ENCODE data around the gene MYRF.
A peak's percentile ranks its signal among the peaks of the same experiment; 100 is the strongest.

Gene MYRF

DNA sequence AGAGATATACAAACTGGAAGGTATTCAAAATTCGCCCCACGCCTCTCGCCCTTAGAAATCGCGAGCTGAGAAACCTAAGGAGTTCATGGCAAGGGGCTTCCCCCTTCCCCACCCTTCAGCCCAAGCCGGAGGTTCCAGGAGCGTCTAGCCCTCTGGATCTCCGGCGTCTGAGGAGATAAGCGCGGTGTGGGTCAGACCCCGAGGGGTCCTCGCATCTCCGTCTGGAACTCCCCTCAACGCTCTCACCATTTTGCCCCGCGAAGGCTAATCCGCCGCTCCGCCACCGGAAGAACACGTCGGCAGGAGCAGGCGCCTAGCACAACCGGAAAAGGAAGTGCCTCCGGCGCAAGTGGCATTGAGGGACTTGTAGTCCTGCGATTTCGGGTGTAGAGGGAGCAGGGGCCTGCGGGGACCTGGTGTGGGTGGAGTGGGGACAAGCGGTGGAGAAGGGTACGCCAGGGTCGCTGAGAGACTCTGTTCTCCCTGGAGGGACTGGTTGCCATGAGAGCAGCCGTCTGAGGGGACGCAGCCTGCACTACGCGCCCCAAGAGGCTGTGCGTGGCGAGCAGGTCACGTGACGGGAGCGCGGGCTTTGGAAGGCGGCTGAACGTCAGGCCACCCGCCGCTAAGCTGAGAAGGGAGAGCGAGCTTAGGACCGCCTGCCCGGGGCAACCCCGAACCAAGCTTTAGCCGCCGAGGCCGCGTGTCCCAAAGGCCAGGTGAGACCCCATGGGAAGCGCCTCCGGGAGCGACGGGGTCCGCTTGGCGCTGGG is 40.1 kb downstream of the MYRF start, which contains the start of the genes FEN1 and TMEM258:
Gene FEN1 (plus strand): TSS at position 602 of the 773 bp plus-strand sequence. CDS start 2,451 bp downstream, outside the sequence.
Gene TMEM258 (minus strand): TSS at position 290 of the 773 bp plus-strand sequence. CDS start 41 bp downstream, at position 249.
- peak; percentile 96 to 97 for DNase-seq (ENCODE audit: low read depth in 2 of 2)
- TF ChIP-seq, protein P1, sequence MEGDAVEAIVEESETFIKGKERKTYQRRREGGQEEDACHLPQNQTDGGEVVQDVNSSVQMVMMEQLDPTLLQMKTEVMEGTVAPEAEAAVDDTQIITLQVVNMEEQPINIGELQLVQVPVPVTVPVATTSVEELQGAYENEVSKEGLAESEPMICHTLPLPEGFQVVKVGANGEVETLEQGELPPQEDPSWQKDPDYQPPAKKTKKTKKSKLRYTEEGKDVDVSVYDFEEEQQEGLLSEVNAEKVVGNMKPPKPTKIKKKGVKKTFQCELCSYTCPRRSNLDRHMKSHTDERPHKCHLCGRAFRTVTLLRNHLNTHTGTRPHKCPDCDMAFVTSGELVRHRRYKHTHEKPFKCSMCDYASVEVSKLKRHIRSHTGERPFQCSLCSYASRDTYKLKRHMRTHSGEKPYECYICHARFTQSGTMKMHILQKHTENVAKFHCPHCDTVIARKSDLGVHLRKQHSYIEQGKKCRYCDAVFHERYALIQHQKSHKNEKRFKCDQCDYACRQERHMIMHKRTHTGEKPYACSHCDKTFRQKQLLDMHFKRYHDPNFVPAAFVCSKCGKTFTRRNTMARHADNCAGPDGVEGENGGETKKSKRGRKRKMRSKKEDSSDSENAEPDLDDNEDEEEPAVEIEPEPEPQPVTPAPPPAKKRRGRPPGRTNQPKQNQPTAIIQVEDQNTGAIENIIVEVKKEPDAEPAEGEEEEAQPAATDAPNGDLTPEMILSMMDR (IDR thresholded peaks at IDR 0.05; ENCODE audit: low read depth, low read length): no peak
- H3K4me3 ChIP-seq (replicated peaks in 1 of 2; ENCODE audit: low read depth in 2 of 2, low read length in 2 of 2): peak within 1 kb of the TSS; percentile 87 to 93

DNA sequence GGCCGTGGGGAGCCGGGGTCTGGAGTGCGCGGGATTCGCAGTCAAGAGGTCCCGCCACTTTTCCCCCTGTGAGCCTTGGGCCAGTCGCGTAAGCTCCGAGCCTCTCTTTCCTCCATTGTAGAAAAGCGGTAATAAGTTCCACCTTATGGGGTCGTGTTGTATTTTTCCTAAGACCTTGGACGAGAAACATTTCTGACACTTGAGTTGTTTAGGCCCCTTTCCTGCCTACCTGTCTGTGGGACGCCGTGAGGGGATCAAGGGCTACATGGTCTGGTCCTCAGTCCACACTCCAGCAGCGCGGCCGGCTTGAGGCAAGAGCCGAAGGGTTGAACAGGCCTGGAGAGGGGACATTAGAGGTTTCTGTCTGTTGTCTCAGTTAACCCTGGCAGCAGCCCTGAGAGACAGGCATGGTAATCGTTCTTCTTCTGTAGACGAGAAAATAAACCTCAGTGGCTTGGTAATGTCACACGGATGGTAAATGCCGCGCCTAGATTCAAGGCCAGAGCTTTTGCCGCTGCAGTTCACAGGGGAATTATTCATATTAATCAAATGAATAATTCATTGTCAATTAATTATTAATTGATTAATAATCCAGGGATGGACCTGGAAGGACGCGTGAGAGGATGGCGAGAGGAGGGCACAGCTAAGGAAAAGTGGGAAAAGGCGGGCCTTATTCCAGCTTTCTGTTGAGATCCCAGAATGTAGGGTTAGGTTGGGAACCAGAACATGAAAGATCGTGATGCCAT is 40.8 kb downstream of the MYRF start:
- no peak for DNase-seq (ENCODE audit: low read depth in 2 of 2)

DNA sequence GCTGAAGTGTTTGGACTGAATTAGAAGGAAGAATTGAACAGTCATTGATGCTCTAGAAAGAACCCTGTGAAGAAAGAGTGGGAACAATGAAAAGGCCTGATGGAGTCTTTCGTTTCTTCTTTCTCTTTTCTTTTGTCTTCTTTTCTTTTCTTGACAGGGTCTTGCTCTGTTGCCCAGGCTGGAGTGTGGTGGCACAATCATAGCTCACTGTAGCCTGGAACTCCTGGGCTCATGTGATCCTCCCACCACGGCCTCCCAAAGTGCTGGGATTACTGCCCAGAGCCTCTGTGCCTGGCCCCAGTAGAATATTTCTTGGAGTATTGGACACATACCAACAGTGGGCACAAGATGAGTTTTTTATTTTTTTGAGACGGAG is 41.4 kb downstream of the MYRF start:
- TF ChIP-seq, protein P1 (IDR thresholded peaks at IDR 0.05; ENCODE audit: low read depth, low read length): no peak
- H3K4me3 ChIP-seq (replicated peaks in 1 of 2; ENCODE audit: low read depth in 2 of 2, low read length in 2 of 2): peak overlapping the region in 1 of 2 donors; percentile 93
- no peak for DNase-seq (ENCODE audit: low read depth in 2 of 2)

More for the DNA sequence above, 40.8 kb downstream of the MYRF start:
- peak overlapping the region; percentile 87 to 93 for H3K4me3 ChIP-seq (replicated peaks in 1 of 2; ENCODE audit: low read depth in 2 of 2, low read length in 2 of 2)
- TF ChIP-seq, protein P1 (IDR thresholded peaks at IDR 0.05; ENCODE audit: low read depth, low read length): no peak

DNA sequence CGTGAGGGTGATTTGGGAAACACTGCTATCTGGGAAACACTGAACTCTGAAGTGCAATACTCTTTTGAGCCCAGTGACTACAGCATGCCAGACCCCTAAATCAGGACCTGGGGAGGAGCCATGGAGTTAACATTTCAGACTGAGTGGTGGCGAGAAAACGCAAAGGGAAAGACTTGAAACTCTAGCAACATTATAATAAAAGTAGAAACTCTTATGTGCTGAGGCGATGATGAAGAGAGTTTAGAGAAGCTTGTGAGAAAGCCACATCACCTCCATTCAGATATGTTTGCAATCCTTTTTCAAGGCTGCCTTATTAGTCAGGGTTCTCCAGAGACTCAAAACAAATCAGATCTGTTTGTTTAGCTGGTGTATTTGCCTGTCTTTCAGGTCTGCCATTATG is 42.1 kb downstream of the MYRF start:
- H3K4me3 ChIP-seq (replicated peaks in 1 of 2; ENCODE audit: low read depth in 2 of 2, low read length in 2 of 2): no peak overlapping the region
- DNase-seq (ENCODE audit: low read depth in 2 of 2): peak in 1 of 2 donors; percentile 28
- TF ChIP-seq, protein P1 (IDR thresholded peaks at IDR 0.05; ENCODE audit: low read depth, low read length): no peak

DNA sequence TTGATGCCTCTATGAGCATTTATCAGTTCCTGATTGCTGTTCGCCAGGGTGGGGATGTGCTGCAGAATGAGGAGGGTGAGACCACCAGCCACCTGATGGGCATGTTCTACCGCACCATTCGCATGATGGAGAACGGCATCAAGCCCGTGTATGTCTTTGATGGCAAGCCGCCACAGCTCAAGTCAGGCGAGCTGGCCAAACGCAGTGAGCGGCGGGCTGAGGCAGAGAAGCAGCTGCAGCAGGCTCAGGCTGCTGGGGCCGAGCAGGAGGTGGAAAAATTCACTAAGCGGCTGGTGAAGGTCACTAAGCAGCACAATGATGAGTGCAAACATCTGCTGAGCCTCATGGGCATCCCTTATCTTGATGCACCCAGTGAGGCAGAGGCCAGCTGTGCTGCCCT is 43.0 kb downstream of the MYRF start:
- no peak for DNase-seq (ENCODE audit: low read depth in 2 of 2)
- TF ChIP-seq, protein P1 (IDR thresholded peaks at IDR 0.05; ENCODE audit: low read depth, low read length): no peak
- H3K4me3 ChIP-seq (replicated peaks in 1 of 2; ENCODE audit: low read depth in 2 of 2, low read length in 2 of 2): no peak overlapping the region

DNA sequence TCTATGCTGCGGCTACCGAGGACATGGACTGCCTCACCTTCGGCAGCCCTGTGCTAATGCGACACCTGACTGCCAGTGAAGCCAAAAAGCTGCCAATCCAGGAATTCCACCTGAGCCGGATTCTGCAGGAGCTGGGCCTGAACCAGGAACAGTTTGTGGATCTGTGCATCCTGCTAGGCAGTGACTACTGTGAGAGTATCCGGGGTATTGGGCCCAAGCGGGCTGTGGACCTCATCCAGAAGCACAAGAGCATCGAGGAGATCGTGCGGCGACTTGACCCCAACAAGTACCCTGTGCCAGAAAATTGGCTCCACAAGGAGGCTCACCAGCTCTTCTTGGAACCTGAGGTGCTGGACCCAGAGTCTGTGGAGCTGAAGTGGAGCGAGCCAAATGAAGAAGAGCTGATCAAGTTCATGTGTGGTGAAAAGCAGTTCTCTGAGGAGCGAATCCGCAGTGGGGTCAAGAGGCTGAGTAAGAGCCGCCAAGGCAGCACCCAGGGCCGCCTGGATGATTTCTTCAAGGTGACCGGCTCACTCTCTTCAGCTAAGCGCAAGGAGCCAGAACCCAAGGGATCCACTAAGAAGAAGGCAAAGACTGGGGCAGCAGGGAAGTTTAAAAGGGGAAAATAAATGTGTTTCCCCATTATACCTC is 43.6 kb downstream of the MYRF start:
- TF ChIP-seq, protein P1 (IDR thresholded peaks at IDR 0.05; ENCODE audit: low read depth, low read length): no peak
- no peak for DNase-seq (ENCODE audit: low read depth in 2 of 2)
- H3K4me3 ChIP-seq (replicated peaks in 1 of 2; ENCODE audit: low read depth in 2 of 2, low read length in 2 of 2): no peak overlapping the region
